Neuronal stem cell (in vitro differentiated cells): ENCODE results near the gene CELF4.

Experiments
- DNase-seq: peaks from one replicate; pipeline ENCODE4 v3.0.0-alpha.2; 2013; ENCODE audit warnings: low spot score
- H2AFZ ChIP-seq: one replicate; pipeline ENCODE4 v1.6.1; 2013; ENCODE audit warnings: mild to moderate bottlenecking, low read length, inconsistent platforms
- H2AK5ac ChIP-seq: 2 replicates; pipeline ENCODE4 v1.6.1; 2013; ENCODE audit warnings: low read depth, mild to moderate bottlenecking, inconsistent platforms, low read length, moderate library complexity, mixed read lengths
- H2BK120ac ChIP-seq: 2 replicates; pipeline ENCODE4 v1.6.1; 2013; ENCODE audit warnings: low read depth, mild to moderate bottlenecking, inconsistent platforms, low read length, moderate library complexity, mixed read lengths
- H2BK12ac ChIP-seq: one replicate; pipeline ENCODE4 v1.6.1; 2013; ENCODE audit warnings: low read length, inconsistent platforms
- H2BK15ac ChIP-seq: 2 replicates; pipeline ENCODE4 v1.6.1; 2013; ENCODE audit warnings: mild to moderate bottlenecking, low read length, inconsistent platforms, mixed read lengths
- H2BK5ac ChIP-seq: one replicate; pipeline ENCODE4 v1.6.1; 2013; ENCODE audit warnings: inconsistent platforms, mild to moderate bottlenecking, low read length, moderate library complexity
- H3K14ac ChIP-seq: one replicate; pipeline ENCODE4 v1.6.1; 2013; ENCODE audit warnings: low read length, inconsistent platforms
- H3K18ac ChIP-seq: 2 replicates; pipeline ENCODE4 v1.6.1; 2013; ENCODE audit warnings: low read length, inconsistent platforms
- H3K23ac ChIP-seq: 2 replicates; pipeline ENCODE4 v1.6.1; 2013; ENCODE audit warnings: low read depth, mild to moderate bottlenecking, mixed read lengths, low read length, inconsistent platforms; ENCODE audit not compliant: poor library complexity
- H3K27ac ChIP-seq: replicated peaks from 3 replicates; pipeline ENCODE4 v1.5.1; 2013; ENCODE audit warnings: low read length, inconsistent platforms
- H3K27me3 ChIP-seq, 3 experiments: 2 replicates each; pipeline ENCODE4 v1.6.1; 2013; ENCODE audit warnings: low read length in 3 of 3, mild to moderate bottlenecking in 2 of 3, inconsistent platforms in 1 of 3, low read depth in 1 of 3, mixed read lengths in 1 of 3, moderate library complexity in 1 of 3; ENCODE audit not compliant: control insufficient read depth in 3 of 3, insufficient read depth in 3 of 3
- H3K36me3 ChIP-seq, 2 donors: replicated peaks in 1 of 2; 2 replicates each; pipeline ENCODE4 v1.6.1; 2013; ENCODE audit warnings: low read length in 2 of 2; ENCODE audit not compliant: control insufficient read depth in 2 of 2, insufficient read depth in 2 of 2
- H3K4ac ChIP-seq: 2 replicates; pipeline ENCODE4 v1.6.1; 2013; ENCODE audit warnings: inconsistent platforms, mild to moderate bottlenecking, low read length, moderate library complexity
- H3K4me1 ChIP-seq, 2 donors: 1 replicate in 1 of 2; 2 replicates in 1 of 2; pipeline ENCODE4 v1.6.1; 2013; ENCODE audit warnings: low read length in 2 of 2, low read depth in 1 of 2; ENCODE audit not compliant: control insufficient read depth in 2 of 2, insufficient read depth in 1 of 2
- H3K4me2 ChIP-seq: one replicate; pipeline ENCODE4 v1.6.1; 2013; ENCODE audit warnings: mild to moderate bottlenecking, low read length, inconsistent platforms; ENCODE audit not compliant: insufficient read depth, poor library complexity, severe bottlenecking
- H3K4me3 ChIP-seq, 2 donors: 2 replicates each; pipeline ENCODE4 v1.5.1; 2013; ENCODE audit warnings: low read length in 2 of 2, mild to moderate bottlenecking in 2 of 2, inconsistent platforms in 1 of 2, moderate library complexity in 1 of 2
- H3K79me1 ChIP-seq: one replicate; pipeline ENCODE4 v1.6.1; 2013; ENCODE audit warnings: low read depth, mild to moderate bottlenecking, inconsistent platforms, low read length, moderate library complexity
- H3K9ac ChIP-seq: one replicate; pipeline ENCODE4 v1.6.1; 2013; ENCODE audit warnings: mild to moderate bottlenecking, low read depth, low read length, inconsistent platforms; ENCODE audit not compliant: poor library complexity
- H3K9me3 ChIP-seq, 2 donors: replicated peaks in 1 of 2; 2 replicates each; pipeline versions ENCODE3 to v1.6.1; 2013; ENCODE audit warnings: low read length in 2 of 2, mild to moderate bottlenecking in 2 of 2, inconsistent platforms in 1 of 2, low read depth in 1 of 2, mixed read lengths in 1 of 2, moderate library complexity in 1 of 2; ENCODE audit not compliant: control insufficient read depth in 2 of 2, insufficient read depth in 1 of 2
- H4K8ac ChIP-seq: one replicate; pipeline ENCODE4 v1.6.1; 2013; ENCODE audit warnings: low read depth, mild to moderate bottlenecking, inconsistent platforms, low read length, moderate library complexity
- H4K91ac ChIP-seq: one replicate; pipeline ENCODE4 v1.6.1; 2013; ENCODE audit warnings: low read length, low read depth, mild to moderate bottlenecking, inconsistent platforms; ENCODE audit not compliant: poor library complexity
- WGBS, 2 donors: extraction: QIAGEN DNeasy Blood & Tissue Kit; methylation state at CpG; one replicate each; pipeline ENCODE4 v1.1.7; 2013; ENCODE audit warnings: missing lambda C conversion rate in 2 of 2, mixed read lengths in 1 of 2; ENCODE audit not compliant: insufficient read length in 2 of 2, insufficient replicate concordance in 1 of 2; ENCODE audit errors: extremely low coverage in 2 of 2; 5-methylcytosine and 5-hydroxymethylcytosine counted together

Gene CELF4

DNA sequence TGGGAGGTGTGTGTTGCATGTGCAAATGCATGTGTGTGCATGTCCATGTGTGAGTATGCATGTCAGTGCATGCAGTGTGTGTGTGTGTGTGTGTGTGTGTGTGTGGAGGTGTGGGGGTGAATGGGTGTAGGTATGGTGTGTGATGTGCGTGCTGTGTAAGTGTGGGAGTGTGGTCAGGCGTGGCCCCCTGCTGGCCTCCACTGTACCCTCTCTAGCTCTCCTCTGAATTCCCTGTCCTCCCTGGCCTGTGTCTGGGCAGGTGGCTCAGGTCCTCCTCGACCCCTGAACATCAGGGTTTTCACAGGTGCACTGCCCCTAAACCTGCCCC is 230.2 kb downstream of the CELF4 start:
- H3K27me3 ChIP-seq = no peaks in the 10 kb centered on the region
- H2BK12ac ChIP-seq = peak overlapping the region; percentile 91
- H2BK15ac ChIP-seq = no peak overlapping the region
- H3K14ac ChIP-seq = no peak overlapping the region
- H2AFZ ChIP-seq = no peak overlapping the region
- H3K9me3 ChIP-seq = no peaks in the 10 kb centered on the region
- WGBS, 2 donors = no CpG with 5 or more reads among the region's 3 CpGs
- peak overlapping the region; percentile 67 for H2AK5ac ChIP-seq
- peak overlapping the region; percentile 78 for H4K8ac ChIP-seq
- H2BK120ac ChIP-seq = peak overlapping the region; percentile 21
- H3K27ac ChIP-seq = peak overlapping the region; percentile 66
- no peaks in the 10 kb centered on the region for H3K36me3 ChIP-seq
- no peak overlapping the region for H3K4me2 ChIP-seq
- H3K23ac ChIP-seq = peak overlapping the region; percentile 66
- H3K4me1 ChIP-seq = peaks cover 0 to 29% of the 10 kb centered on the region in 2 donors
- peak overlapping the region; percentile 33 for H3K18ac ChIP-seq
- H3K4ac ChIP-seq = peak overlapping the region; percentile 13
- peak overlapping the region; percentile 53 for H3K9ac ChIP-seq
- H3K79me1 ChIP-seq = no peaks in the 10 kb centered on the region
- peak overlapping the region; percentile 54 for H2BK5ac ChIP-seq
- no peak for DNase-seq
- peak overlapping the region in 1 of 2 donors; percentile 4 for H3K4me3 ChIP-seq
- H4K91ac ChIP-seq = no peak overlapping the region

DNA sequence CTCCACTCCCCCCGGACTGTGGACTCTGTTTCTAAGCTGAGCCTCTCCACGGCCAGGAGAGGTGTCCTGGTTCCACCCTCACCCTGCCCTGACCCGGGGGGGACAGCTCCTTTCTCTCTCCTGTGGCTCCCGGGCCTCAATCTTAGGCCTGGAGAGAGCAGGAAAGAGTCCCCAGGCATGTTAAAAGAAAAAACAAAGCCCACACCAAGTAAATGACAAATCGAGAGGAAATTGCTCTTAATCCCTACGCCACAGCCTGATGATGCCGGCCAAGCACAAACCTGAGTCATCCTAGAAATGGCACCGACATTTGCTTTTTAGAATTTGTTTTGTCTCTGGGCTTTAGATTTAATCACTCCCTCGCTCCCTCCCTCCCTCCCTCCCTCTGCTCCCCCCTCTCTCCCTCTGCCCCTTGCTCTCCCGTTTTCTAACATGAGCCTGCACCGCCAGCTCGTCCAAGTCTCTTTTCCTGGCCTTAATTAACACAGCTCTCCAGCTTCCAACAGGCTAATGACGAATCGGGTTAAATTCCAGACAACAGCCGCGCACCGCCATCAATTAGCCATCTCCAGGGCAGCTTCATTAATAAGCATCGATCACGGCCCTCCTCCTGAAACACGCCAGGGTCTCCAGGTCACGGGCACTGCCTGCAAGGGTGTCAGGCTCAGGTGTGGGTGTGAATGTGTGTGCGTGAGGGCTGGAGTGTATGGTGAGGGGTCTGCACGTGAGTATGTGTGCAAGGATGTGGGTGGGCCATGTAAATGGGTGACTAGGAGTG is 230.8 kb downstream of the CELF4 start:
- H2AK5ac ChIP-seq = peak overlapping the region; percentile 73
- H3K4me2 ChIP-seq = no peak overlapping the region
- no peaks in the 10 kb centered on the region for H3K27me3 ChIP-seq
- peak overlapping the region; percentile 78 for H4K8ac ChIP-seq
- peak; percentile 49 for DNase-seq
- peak overlapping the region; percentile 66 for H3K23ac ChIP-seq
- WGBS, 2 donors = no CpG with 5 or more reads among the region's 23 CpGs
- peak overlapping the region; percentile 53 for H3K9ac ChIP-seq
- H3K9me3 ChIP-seq = no peaks in the 10 kb centered on the region
- no peak overlapping the region for H2AFZ ChIP-seq
- peak overlapping the region; percentile 83 for H3K18ac ChIP-seq
- peak overlapping the region; percentile 81 for H3K27ac ChIP-seq
- H3K4me3 ChIP-seq = peak overlapping the region in 1 of 2 donors; percentile 4
- H3K36me3 ChIP-seq = no peaks in the 10 kb centered on the region
- H3K79me1 ChIP-seq = no peaks in the 10 kb centered on the region
- peak overlapping the region; percentile 63 for H2BK5ac ChIP-seq
- no peak overlapping the region for H3K14ac ChIP-seq
- H3K4me1 ChIP-seq = peaks cover 0 to 29% of the 10 kb centered on the region in 2 donors
- no peak overlapping the region for H2BK120ac ChIP-seq
- peak overlapping the region; percentile 13 for H3K4ac ChIP-seq
- H2BK15ac ChIP-seq = peak overlapping the region; percentile 8
- H2BK12ac ChIP-seq = peak overlapping the region; percentile 91
- no peak overlapping the region for H4K91ac ChIP-seq

DNA sequence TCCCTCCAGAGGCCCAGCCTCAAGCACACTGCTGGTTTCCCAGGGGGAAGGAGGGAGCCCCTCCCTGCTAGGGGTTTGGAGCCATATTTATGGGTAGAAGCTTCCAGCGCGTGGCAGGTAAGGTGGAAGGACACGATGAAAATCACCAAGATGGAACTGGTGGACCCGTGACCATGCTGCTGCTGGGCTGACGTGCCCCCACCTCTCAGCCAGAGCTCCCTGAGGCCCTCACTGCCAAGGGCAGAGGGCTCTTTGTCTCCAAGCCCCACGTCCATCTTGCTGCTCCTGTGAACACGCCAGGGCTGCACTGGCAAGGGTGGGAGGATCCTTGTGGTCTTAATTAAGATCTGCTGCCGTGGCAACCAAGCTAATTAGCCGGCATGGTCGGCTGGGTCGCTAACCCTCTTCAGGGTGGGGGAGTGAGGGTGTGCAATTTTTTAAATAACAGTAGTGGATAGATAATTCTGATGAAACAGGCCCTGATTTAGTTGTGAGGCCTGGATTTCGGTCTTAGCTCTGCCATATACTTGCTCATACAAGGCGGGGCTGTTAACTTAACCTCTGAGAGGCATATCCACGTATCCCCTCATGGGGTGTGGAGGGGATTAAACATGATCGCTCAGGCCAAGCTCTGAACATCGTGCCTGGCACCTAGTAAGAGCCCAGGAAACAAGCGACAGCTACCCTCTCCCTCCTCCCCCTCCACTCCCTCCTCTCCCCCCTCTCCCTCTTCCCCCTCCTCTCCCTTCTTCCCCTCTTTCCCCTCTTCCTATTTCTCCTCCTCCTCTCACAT is 232.8 kb downstream of the CELF4 start:
- Histone ChIP-seq H2BK15ac (no peak overlapping the region), H3K36me3 (no peaks in the 10 kb centered on the region), H3K9me3 (no peaks in the 10 kb centered on the region), H2AK5ac (no peak overlapping the region), H3K9ac (peak overlapping the region; percentile 1), H3K27me3 (no peaks in the 10 kb centered on the region), H3K4me1 (peaks cover 0 to 29% of the 10 kb centered on the region in 2 donors), H3K79me1 (no peaks in the 10 kb centered on the region), H3K4ac (no peak overlapping the region), H3K23ac (no peak overlapping the region), H3K18ac (no peak overlapping the region), H2AFZ (no peak overlapping the region), H2BK5ac (no peak overlapping the region), H3K4me3 (no peak overlapping the region), H3K27ac (no peak overlapping the region), H2BK120ac (no peak overlapping the region), H2BK12ac (no peak overlapping the region), H3K4me2 (no peak overlapping the region), H4K91ac (no peak overlapping the region), H3K14ac (no peak overlapping the region), H4K8ac (no peak overlapping the region)
- DNase-seq = no peak
- WGBS, 2 donors = no CpG with 5 or more reads among the region's 17 CpGs

GRCh38 chr18:37332219-37332618 is 233.4 kb downstream of the CELF4 start:
- Histone ChIP-seq H4K91ac (no peak overlapping the region), H3K27me3 (no peaks in the 10 kb centered on the region), H3K36me3 (no peaks in the 10 kb centered on the region), H3K4me2 (no peak overlapping the region), H2AFZ (no peak overlapping the region), H3K27ac (no peak overlapping the region), H2BK120ac (no peak overlapping the region), H4K8ac (no peak overlapping the region), H3K18ac (peak overlapping the region; percentile 24), H3K79me1 (no peaks in the 10 kb centered on the region), H2BK5ac (no peak overlapping the region), H3K4ac (no peak overlapping the region), H3K9me3 (no peaks in the 10 kb centered on the region), H3K9ac (peak overlapping the region; percentile 1), H3K4me1 (peaks cover 0 to 29% of the 10 kb centered on the region in 2 donors), H3K4me3 (no peak overlapping the region), H2BK12ac (no peak overlapping the region), H2AK5ac (no peak overlapping the region), H2BK15ac (no peak overlapping the region), H3K14ac (no peak overlapping the region), H3K23ac (no peak overlapping the region)
- no peak for DNase-seq
- no CpG with 5 or more reads among the region's 8 CpGs for WGBS, 2 donors
